ENCODE results near the gene DNAH9.

The DNAH9 gene

DNA sequence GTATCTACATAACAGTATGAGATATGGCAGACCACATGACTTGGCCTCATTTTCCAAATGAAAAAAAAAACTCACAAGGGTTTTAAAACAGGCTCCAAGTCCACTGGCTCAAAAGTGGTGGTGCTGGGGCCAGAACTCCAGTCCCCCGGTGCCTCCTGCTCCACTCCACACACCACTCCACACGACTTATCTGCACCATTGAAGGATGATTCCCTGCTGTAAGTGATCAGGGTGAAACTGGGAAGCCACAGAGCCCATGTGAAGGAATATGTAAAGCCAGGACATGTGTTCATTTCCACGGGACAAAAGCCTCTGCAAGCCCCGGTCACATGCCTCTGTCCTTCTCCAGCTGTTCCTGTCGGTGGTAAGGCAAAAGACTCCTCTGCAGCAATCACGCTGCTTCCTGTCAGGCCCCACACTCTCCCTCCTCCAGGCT is 301.8 kb downstream of the DNAH9 start:
- Histone ChIP-seq H3K27ac (replicated peaks) (no peak overlapping the region), H3K4me3 (replicated peaks; ENCODE audit: insufficient read depth, low read length) (no peak overlapping the region), H3K27me3 (ENCODE audit: insufficient read depth, poor library complexity, severe bottlenecking) (no peaks in the 10 kb centered on the region)
- TF ChIP-seq, protein P1, sequence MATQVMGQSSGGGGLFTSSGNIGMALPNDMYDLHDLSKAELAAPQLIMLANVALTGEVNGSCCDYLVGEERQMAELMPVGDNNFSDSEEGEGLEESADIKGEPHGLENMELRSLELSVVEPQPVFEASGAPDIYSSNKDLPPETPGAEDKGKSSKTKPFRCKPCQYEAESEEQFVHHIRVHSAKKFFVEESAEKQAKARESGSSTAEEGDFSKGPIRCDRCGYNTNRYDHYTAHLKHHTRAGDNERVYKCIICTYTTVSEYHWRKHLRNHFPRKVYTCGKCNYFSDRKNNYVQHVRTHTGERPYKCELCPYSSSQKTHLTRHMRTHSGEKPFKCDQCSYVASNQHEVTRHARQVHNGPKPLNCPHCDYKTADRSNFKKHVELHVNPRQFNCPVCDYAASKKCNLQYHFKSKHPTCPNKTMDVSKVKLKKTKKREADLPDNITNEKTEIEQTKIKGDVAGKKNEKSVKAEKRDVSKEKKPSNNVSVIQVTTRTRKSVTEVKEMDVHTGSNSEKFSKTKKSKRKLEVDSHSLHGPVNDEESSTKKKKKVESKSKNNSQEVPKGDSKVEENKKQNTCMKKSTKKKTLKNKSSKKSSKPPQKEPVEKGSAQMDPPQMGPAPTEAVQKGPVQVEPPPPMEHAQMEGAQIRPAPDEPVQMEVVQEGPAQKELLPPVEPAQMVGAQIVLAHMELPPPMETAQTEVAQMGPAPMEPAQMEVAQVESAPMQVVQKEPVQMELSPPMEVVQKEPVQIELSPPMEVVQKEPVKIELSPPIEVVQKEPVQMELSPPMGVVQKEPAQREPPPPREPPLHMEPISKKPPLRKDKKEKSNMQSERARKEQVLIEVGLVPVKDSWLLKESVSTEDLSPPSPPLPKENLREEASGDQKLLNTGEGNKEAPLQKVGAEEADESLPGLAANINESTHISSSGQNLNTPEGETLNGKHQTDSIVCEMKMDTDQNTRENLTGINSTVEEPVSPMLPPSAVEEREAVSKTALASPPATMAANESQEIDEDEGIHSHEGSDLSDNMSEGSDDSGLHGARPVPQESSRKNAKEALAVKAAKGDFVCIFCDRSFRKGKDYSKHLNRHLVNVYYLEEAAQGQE (IDR thresholded peaks at IDR 0.05; ENCODE audit: insufficient replicate concordance, low read depth): no peak
- TF ChIP-seq GABPA (IDR thresholded peaks at IDR 0.05; ENCODE audit: low read depth): no peak
- TF ChIP-seq, protein P2, sequence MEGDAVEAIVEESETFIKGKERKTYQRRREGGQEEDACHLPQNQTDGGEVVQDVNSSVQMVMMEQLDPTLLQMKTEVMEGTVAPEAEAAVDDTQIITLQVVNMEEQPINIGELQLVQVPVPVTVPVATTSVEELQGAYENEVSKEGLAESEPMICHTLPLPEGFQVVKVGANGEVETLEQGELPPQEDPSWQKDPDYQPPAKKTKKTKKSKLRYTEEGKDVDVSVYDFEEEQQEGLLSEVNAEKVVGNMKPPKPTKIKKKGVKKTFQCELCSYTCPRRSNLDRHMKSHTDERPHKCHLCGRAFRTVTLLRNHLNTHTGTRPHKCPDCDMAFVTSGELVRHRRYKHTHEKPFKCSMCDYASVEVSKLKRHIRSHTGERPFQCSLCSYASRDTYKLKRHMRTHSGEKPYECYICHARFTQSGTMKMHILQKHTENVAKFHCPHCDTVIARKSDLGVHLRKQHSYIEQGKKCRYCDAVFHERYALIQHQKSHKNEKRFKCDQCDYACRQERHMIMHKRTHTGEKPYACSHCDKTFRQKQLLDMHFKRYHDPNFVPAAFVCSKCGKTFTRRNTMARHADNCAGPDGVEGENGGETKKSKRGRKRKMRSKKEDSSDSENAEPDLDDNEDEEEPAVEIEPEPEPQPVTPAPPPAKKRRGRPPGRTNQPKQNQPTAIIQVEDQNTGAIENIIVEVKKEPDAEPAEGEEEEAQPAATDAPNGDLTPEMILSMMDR (IDR thresholded peaks at IDR 0.05; ENCODE audit: insufficient read depth, low read length): no peak
- no peak for TF ChIP-seq POLR2AphosphoS5 (IDR thresholded peaks at IDR 0.05; ENCODE audit: low read depth)
- no peak for TF ChIP-seq SPI1 (IDR thresholded peaks at IDR 0.05; ENCODE audit: borderline replicate concordance, low read depth)
- DNase-seq (ENCODE audit: low read depth in 1 of 2, low spot score in 1 of 2): no peak

DNA sequence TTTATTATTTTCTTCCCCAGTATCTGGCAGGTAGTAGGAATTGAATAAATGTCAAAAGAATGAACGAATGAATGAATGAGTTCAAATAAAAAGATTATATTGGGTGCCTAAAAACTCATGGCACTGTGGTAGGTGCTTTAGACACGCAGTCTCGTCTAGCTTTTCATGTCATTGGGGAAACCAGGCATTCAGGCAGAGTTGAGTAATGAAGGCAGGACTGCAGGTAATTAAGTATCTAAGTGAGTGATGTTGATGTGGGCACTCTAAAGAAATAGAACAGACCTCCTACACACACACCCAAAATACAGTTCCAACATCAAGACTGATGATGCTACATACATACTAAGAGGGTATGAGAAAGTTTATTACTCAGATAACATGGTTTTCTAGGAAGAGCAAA is 302.4 kb downstream of the DNAH9 start:
- H3K27me3 ChIP-seq (ENCODE audit: insufficient read depth, poor library complexity, severe bottlenecking): no peaks in the 10 kb centered on the region
- no peak for DNase-seq (ENCODE audit: low read depth in 1 of 2, low spot score in 1 of 2)
- no peak overlapping the region for H3K27ac ChIP-seq (replicated peaks)
- H3K4me3 ChIP-seq (replicated peaks; ENCODE audit: insufficient read depth, low read length): no peak overlapping the region
- no peak for TF ChIP-seq POLR2AphosphoS5 (IDR thresholded peaks at IDR 0.05; ENCODE audit: low read depth)
- no peak for TF ChIP-seq GABPA (IDR thresholded peaks at IDR 0.05; ENCODE audit: low read depth)
- TF ChIP-seq, protein P1 (IDR thresholded peaks at IDR 0.05; ENCODE audit: insufficient replicate concordance, low read depth): no peak

DNA sequence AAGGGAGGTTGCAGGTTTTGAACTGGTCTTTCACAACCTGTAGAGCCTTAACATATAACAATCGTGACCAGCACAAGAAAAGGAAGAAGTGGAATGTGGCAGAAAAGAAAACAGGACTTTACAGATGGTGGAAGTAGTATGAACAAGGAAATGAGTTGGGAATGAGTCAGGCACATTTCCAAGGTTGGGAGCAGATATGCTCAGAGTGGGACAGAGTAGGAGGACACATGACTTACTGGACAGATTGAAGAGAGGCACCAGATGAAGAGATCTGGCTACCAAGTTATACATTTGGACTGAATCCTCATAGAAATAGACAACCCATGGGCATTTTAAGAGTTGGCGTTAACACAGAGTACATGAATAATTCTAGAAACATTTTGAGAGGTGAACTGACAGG is 303.7 kb downstream of the DNAH9 start:
- no peak for TF ChIP-seq SPI1 (IDR thresholded peaks at IDR 0.05; ENCODE audit: borderline replicate concordance, low read depth)
- TF ChIP-seq, protein P2 (IDR thresholded peaks at IDR 0.05; ENCODE audit: insufficient read depth, low read length): no peak
- TF ChIP-seq, protein P1 (IDR thresholded peaks at IDR 0.05; ENCODE audit: insufficient replicate concordance, low read depth): no peak
- TF ChIP-seq GABPA (IDR thresholded peaks at IDR 0.05; ENCODE audit: low read depth): no peak
- TF ChIP-seq POLR2AphosphoS5 (IDR thresholded peaks at IDR 0.05; ENCODE audit: low read depth): no peak
- no peak overlapping the region for H3K4me3 ChIP-seq (replicated peaks; ENCODE audit: insufficient read depth, low read length)
- H3K27ac ChIP-seq (replicated peaks): no peak overlapping the region
- DNase-seq (ENCODE audit: low read depth in 1 of 2, low spot score in 1 of 2): no peak
- H3K27me3 ChIP-seq (ENCODE audit: insufficient read depth, poor library complexity, severe bottlenecking): no peaks in the 10 kb centered on the region
